ENCODE measurements around the gene SOX12.
"Not testable (repeated sequence)": the region's sequence is repeated elsewhere in the genome, so short reads cannot be mapped to it uniquely, and the experiment has no call there.

The SOX12 gene

DNA sequence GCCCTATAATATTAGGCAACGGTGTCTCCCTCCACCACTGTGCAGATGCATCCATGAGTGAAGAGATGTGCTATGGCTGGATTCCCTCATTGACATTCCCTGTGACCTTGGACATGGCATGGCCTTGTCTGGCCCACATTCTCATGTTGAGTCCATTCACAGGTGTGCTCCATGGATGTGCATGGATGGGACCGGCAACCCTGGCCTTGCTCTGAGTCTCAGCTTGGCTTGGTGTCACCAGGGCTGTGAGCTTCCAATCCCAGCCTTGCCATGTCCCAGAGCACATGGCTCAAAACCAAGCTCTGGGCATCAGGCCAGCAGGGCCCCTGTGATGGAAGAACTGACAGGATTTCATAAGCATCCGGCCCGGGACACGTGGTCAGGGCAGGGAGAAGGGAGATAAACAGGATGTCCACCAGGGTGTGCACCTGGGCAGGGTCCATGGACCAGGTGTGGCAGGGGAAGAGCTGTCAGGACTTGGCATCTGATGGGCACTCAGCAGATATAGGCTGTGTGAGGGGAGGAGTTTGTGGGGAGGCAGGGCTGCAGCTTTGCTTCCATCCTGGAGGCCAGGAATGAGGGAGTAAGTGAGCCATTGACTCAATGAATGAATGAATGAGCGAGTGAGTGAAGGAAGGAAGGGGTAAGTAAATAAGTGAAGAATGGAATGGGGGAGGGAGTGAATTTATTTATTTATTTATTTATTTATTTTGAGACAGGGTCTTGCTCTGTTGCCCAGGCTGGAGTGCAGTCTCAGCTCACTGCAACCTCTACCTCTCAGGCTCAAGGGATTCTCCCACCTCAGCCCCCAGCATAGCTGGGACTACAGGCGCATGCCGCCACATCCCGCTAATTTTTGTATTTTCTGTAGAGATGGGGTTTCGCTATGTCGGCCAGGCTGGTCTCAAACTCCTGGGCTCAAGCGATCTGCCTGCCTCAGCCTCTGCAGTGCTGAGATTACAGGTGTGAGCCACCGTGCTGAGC lies 37.2 kb downstream of the SOX12 start:
- peak; percentile 83 to 91 for DNase-seq

DNA sequence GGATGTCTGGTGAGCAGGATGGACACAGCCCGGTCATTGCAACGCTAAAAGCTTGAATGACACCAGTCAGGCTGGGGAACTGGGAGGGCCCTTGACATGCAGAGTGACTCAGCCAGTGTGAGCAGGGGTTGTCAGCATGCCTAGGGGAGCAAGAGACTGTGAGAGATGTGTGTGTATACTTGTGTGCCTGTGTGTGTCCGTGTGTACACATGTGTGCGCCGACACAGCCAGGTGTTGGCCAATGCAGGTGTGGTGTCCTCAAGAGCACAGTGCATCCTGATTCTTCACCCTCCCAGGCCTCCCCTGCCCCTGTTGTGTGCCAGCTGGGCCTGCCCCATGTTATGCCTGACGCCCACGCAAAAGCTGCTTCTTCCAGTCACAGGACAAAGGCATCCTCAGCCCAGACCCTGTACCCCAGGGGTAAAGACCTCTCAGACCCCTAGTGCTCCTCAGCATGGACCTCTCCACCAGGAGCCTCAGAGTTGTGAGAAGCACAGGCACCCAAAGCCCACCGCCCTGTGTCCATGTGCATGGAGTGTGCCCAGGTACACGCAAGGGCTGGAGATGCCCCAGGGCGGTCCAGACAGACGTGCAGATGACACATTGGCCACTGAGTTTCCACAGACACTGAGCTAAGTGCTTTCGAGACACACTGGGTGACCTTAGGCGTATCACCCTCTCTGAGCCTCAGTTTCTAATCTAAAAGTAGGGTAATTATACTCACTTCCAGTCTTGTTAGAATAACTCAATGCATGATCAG lies 38.1 kb downstream of the SOX12 start:
- DNase-seq, result no peak

DNA sequence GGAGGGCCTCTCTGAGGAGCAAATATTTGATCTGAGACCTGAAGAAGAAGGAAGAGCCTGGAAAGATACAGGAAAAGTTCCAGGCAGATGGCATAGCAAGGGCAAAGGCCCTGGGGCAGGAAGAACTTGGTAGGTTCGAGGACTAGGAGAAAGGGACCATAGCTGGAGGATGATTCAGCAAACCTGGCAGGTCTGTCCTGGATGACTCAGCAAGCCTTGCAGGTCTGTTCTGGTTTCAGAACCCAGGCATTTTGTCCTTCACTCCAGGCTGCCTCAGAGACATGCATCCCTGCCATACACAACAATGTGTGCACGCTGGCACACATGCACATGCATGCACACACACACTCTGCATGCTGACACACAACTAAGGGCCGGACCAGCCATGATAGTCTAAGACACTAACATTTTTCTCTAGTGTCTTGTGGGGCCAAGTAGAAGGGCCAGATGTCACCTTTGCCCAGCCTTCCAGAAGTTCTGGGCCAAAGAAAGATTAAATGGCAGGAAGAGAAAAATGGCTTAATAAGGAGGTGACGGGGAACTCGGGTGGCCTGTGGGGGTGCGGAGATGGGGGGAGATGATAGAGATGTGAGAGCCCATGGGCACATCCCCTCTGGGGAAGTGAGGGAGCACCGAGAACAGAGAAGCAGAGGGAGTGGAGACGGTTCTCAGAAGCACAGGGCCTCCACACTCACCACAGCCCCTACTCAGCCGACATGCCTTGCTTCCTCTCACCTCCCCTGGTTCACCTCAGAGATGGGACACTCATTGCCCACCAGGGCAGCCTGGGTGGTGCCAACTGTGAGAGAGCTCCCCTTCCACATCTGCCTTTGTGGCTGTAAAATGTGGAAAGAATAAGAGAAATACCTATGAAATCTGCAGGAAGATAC lies 39.8 kb downstream of the SOX12 start:
- no peak for DNase-seq

DNA sequence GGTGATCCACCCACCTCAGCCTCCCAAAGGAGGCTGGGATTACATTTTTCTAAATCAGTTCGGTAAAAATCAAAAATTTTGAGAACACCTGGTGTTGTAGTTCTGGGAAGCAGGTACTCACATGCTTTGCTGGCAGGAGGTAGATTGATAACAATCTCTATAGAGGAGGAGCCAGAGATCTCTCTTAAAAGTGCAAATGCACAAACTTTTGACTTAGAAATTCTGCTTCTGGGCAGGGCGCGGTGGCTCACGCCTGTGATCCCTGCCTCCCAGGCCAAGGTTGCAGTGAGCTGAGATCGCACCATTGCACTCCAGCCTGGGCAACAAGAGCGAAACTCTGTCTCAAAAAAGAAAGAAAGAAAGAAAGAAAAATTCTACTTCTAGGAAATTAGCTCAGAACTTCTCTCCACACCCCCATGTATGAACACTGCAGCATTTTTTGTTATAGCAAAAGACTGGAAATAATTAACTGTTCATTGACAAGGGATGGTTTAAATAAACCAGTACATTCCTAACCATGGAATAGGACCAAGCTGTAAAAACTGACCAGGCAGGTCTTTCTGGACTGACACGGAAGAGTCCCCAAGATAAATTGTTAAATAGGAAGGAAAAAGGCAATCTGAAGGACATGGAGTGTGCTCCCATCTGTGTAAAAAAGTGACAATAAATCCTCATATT lies 40.8 kb downstream of the SOX12 start:
- no peak for DNase-seq

DNA sequence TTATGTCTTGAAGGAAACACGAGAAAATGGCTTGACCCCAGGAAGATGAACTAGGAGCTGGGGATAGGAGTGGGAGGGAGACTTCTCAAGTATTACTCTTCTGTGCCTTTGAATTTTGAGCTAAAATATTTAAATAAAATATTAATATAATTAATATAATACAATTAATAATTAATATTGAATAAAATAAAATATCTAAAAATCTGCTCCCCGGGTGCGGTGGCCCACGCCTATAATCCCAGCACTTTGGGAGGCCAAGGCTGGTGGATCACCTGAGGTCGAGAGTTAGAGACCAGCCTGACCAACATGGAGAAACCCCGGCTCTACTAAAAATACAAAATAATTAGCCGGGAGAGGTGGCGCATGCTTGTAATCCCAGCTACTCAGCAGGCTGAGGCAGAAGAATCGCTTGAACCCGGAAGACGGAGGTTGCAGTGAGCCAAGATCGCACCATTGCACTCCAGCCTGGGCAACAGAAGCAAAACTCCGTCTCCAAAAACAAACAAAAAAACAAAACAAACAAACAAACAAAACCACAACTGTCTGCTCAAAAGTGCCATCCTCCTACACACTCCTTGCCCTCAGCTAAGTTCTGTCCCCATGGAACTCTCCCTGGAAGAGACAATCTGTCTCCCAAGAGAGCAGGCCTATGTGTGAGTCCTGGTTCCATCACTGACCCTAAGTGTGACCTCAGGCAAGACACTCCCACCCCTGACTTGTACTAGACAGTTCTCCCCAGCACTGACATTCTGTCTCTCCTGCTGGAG lies 41.5 kb downstream of the SOX12 start:
- DNase-seq, result no peak

DNA sequence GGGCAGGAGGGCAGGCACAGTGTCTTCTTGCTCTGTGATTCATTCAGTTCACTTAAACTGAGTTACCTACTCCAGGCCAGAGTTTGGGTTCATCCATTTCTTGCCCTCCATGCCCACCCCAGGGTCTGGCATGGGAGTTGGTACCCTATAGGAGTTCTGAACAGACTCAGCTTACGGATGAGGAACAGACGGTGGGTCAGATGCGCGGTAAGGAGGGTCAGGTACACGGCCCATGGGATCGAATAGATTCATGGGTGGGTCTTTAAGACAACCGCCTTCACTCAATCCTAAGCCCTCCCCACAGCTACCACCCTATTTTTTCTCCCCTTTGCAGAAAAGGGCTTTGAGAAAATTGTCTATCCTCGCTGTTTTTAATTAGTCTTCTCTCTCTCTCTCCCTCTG lies 42.1 kb downstream of the SOX12 start:
- no peak for DNase-seq

DNA sequence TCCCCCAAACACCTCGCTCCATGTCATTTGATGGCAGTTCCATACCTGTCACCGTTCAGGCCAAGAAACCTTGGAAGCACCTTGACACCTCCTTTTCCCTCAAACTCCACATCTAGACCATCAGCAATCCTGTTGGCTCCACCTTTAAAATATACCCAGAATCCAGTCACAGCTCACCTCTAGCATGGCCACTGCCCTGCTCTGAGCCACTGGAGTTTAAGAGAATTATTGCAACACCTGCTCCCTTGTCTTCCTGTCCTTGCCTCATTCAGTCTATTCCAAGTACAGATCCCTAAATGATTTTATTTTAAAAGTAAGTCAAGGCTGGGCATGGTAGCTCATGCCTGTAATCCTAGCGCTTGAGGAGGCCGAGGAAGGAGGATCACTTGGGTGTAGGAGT lies 43.6 kb downstream of the SOX12 start:
- no peak for DNase-seq

DNA sequence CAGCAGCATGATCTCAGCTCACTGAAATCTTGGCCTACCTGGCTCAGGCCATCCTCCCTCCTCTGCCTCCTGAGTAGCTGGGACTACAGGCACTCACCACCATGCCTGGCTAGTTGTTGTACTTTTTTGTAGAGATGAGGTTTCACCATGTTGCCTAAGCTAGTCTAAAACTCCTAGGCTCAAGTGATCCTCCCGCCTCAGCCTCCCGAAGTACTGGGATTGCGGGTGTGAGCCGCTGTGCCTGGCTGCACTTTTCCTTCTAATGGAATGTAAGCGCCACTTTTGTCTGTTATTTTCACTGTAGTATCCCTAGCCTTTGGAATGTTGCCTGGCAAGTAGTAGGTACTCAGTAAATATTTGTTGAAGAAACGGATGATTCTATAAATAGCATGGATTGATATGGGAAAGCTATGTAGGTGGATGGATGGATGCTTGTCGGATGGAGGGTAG lies 44.8 kb downstream of the SOX12 start:
- peak; percentile 43 to 62 for DNase-seq

DNA sequence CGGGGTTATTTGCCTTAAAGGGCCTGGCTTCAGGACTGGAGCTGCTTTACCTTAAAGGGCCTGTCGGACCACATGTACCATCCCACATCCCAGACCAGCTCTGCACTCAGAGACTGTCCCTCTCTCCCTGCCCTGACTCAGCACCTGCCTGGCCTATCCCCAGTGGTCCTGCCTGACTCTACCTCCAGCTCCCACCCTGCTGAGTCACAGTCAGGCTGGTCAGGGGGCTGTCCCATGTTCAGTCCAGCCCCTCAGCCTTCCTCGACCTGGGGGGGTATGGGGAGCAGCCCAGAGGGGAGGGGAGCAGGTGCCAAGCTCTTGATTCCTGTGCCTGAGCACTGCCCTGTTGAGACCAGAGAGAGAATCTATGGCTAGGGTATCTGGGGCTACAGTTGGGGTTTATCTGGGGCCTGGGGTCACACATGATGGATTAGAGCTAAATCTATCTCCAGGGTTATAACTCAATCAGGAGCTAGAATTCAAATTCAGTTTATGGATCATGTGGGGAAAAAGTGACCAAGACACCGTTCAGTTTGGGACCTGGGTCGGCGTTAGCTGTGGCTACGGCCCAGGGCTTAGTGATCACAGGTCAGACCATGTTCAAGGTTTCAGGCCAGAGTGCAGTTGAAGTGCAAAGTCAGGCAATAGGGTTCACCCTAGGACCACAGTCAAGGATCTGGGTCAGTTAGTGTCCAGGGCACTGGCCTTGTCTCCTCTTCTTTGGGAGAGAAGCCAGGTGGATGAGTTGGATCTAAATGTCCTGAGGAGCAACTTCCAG lies 45.8 kb downstream of the SOX12 start:
- peak in 1 of 2 experiments; percentile 44 for DNase-seq

DNA sequence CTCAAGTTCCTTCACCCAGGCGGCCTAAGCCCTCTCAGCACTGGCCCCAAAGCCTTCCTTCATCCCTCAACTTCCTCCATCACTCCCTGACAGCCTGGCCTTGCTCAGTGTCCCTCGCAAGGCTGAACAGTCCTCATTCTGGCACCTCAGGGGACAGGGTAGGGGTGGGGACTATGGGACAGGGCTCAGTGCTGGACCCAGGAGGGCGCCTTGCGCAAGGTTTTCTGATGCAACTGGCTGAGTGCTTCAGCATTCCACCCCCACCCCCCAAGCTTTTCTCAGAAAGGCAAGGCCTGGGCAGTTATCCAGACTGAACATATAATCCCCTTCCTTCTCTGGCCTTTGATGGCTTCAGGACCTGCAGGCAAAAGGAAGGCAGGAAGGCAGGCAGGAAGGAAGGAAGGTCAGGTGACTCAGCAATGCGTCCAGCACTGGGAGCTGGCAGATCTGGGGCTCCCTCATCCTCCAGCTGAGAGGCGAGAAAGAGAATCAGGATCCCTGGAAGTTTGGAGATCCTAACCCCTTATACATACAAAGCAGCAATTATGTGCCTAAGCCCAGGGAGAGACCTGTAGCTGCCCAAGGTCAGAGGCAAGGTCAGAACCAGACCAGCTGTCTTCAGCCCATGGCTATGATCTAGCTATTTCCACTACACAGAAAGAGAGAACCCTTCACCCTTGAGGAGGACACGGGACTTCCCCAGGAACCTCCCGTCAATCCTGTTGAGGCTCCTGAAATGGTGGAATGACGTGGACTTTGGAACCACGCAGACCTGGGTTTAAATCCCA lies 46.6 kb downstream of the SOX12 start:
- no peak for DNase-seq

DNA sequence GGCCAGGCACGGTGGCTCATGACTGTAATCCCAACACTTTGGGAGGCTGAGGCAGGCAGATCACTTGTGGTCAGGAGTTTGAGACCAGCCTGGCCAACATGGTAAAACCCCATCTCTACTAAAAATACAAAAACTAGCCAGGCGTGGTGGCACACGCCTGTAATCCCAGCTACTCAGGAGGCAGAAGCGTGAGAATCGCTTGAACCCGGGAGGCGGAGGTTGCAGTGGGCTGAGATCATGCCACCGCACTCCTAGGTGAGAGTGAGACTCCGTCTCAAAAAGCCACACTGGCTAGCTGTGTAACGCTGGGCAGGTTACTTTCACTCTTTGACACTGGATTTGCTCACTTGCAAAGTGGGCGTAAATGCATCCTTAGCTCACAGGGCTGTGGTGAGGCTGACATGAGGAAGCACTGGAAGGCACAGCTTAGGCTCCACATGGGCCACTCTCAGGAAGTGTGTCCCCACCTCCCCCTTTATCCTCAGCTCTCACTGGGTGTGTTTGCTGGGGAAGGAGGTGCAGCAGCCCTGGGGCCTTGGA lies 47.3 kb downstream of the SOX12 start:
- not testable (repeated sequence) for DNase-seq

DNA sequence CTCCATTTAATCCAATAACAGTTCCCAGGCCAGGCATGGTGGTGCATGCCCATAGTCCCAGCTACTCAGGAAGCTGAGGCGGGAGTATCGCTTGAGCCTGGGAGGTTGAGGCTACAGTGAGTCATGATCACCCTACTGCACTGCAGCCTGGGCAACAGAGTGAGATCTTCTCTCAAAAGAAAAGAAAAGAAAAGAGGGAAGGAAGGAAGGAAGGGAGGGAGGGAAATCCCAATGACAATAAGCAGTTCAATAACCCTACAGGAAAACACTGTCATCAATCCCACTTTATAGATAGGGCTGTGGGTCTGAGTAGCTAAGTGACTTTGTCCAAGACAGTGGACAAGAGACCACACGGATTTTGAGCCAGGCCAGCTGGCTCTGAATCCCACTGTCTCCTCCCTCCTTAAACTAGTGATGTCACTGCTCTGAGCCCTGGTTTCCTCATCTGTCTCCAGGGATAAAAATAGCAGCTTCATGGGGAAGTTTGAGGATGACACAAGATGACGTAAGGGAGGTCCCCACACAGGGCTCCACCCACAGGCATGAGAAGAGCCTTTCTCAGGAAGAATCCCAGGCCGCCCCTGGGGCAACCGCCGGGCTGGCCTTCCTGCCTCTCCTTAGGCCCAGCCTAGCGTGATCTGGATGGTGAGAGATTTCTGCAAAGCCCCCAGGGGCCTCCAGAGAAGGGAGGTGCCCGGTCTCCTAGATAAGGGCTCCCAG lies 48.0 kb downstream of the SOX12 start:
- DNase-seq, result no peak

DNA sequence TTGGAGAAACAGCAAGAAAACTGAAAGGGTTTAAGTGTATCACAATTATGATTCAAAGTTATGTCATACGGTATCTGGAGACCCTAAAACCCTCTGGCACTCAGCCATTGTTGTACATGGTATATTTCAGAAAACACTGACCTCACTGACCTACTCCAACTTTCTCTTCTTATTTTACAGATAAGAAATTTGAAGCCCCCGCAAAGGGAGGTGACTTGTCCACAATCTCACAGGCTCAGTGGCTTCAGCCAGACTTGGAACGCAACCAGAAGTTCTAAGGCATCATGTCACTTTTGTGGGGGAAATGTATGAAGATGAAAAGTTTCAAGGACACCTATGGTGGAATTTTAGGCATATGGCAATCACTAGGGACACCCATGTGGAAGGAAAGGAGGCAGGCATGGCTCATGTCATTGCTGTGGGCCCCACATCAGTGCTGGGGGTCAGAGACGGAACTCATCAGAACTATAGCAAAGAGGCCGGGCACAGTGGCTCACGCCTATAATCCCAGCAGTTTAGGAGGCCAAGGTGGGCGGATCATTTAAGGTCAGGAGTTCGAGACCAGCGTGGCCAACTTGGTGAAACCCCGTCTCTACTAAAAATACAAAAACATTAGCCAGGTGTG lies 50.0 kb downstream of the SOX12 start:
- no peak for DNase-seq

DNA sequence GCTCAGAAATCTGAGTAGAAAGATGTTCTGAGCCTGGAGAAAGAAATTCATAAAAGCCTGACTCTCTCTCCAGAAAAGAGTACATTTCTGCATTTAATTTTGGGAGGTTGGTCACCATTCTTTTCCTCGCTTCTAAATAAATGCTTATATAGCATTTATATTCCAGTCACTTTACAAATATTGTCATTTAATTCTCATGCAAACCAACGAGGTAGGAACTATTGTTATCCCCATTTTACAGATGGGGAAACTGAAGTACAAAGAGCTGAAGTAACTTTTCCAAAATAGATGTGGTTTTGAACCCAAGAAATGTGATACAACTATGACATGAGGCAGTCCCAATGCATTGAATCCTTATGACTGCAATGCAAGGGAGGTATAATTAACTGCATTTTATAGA lies 50.7 kb downstream of the SOX12 start:
- DNase-seq, result no peak

DNA sequence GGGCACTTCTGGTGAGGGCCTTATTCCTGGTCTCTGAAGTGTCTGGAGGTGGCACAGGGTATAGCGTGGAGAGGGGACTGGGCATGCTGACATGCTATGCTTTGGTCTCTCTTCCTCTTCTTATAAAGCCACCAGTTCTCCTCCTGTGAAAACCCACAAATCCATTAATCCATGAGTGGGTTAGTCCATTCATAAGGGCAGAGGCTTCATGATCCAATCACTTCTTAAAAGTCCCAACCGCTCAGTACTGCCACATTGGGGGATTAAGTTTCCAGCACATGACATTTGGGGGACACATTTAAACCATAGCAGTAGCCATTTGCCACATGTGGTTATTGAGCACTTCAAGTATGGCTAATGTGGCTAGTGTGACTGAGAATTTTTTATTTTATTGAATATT lies 51.4 kb downstream of the SOX12 start:
- no peak for DNase-seq

DNA sequence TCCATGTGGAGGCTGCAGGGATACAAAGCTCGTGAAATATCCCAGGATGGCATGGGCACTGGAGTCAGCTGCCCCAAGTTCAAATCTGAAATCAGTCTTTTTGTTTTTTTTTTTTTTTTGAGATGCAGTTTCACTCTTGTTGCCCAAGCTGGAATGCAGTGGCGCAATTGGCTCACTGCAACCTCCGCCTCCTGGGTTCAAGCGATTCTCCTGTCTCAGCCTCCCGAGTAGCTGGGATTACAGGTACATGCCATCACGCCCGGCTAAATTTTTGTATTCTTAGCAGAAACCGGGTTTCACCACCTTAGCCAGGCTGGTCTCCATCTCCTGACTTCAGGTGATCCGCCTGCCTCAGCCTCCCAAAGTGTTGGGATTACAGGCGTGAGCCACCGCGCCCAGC lies 52.2 kb downstream of the SOX12 start:
- DNase-seq, result not testable (repeated sequence)

DNA sequence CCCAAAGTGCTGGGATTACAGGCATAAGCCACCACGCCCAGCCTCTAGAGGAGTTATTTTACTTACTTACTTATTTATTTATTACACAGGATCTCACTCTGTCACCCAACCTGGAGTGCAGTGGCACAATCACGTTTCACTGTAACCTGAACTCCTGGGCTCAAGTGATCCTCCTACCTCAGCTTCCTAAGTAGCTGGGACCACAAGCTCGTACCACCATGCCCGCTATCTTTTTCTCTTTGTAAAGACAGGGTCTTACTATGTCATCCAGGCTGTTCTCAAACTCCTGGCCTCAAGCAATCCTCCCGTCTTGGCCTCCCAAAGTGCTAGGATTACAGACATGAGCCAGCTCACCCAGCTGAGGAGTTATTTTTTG lies 53.6 kb downstream of the SOX12 start:
- peak in 1 of 2 experiments; percentile 24 for DNase-seq

Data from NCI-H526 (cell line).